Gastroesophageal sphincter (tissue), 3 donors: ENCODE measurements around the gene PRMT5.
"Not testable (repeated sequence)": the region's sequence is repeated elsewhere in the genome, so short reads cannot be mapped to it uniquely, and the experiment has no call there.

Source experiments
- EP300 ChIP-seq: sonication (generic); formaldehyde crosslinking; IDR thresholded peaks from one replicate; pipeline ENCODE4 v1.6.1; 2017; ENCODE audit warnings: antibody characterized with exemption, mild to moderate bottlenecking
- POLR2A ChIP-seq, 2 donors: fragments of 450-650 bp; IDR thresholded peaks; one replicate each; pipeline ENCODE4 v1.6.1; 2017; ENCODE audit warnings: antibody characterized with exemption in 2 of 2, mild to moderate bottlenecking in 2 of 2, moderate library complexity in 1 of 2
- TF ChIP-seq, protein P1 (sequence below), 4 experiments: fragments of 200-600 bp in 2 of 4; fragments of 450-650 bp in 2 of 4; sonication (generic) in 1 of 4; IDR thresholded peaks; one replicate each; pipeline ENCODE4 v1.5.1; 2017 to 2019; ENCODE audit warnings: antibody characterized with exemption in 4 of 4, mild to moderate bottlenecking in 2 of 4, moderate library complexity in 2 of 4

DNA sequence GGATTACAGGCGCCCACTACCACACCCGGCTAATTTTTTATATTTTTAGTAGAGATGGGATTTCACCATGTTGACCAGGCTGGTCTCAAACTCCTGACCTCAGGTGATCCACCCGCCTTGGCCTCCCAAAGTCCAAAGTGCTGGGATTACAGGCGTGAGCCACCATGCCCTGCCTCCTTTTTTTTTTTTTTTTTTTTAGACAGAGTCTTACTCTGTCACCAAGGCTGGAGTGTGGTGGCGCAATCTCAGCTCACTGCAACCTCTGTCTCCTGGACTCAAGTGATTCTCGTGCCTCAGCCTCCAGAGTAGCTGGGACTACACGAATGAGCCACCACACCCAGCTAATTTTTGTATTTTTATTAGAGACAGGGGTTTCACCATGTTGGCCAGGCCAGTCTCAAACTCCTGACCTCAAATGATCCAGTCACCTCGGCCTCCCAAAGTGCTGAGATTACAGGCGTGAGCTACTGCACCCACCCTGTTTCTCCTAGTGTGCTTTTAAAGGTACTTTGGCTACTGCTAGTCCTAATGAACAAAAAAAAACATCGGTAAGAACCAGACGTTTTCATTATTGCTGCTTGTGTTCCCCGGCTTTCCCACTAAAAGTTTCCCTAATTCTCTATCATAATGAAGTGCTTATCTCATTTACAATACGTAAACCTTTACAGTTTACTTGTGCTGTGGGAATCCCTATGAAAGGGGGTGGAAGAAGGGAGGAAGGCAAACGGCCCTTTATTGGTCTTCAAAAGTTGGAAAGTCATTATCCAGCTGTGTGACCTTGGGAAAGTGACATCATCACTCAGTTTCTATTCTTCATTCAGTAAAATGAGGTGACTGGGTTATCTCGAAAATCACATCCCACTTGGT is 37.0 kb upstream of the PRMT5 start:
- TF ChIP-seq POLR2A (IDR thresholded peaks at IDR 0.05); EP300: not testable (repeated sequence)
- TF ChIP-seq, protein P1, sequence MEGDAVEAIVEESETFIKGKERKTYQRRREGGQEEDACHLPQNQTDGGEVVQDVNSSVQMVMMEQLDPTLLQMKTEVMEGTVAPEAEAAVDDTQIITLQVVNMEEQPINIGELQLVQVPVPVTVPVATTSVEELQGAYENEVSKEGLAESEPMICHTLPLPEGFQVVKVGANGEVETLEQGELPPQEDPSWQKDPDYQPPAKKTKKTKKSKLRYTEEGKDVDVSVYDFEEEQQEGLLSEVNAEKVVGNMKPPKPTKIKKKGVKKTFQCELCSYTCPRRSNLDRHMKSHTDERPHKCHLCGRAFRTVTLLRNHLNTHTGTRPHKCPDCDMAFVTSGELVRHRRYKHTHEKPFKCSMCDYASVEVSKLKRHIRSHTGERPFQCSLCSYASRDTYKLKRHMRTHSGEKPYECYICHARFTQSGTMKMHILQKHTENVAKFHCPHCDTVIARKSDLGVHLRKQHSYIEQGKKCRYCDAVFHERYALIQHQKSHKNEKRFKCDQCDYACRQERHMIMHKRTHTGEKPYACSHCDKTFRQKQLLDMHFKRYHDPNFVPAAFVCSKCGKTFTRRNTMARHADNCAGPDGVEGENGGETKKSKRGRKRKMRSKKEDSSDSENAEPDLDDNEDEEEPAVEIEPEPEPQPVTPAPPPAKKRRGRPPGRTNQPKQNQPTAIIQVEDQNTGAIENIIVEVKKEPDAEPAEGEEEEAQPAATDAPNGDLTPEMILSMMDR (IDR thresholded peaks at IDR 0.05), result not testable (repeated sequence)
